C4-2B (cell line): Measurements from ENCODE around the gene RTN4R.

Experiments
- H3K27ac ChIP-seq: fragments of 450-650 bp; 2 replicates; pipeline ENCODE4 v1.5.1; 2017
- CTCF ChIP-seq: fragments of 450-650 bp; conservative IDR thresholded peaks from 2 replicates; pipeline ENCODE4 v1.5.1; 2017; ENCODE audit warnings: mild to moderate bottlenecking
- ZFX ChIP-seq: fragments of 450-650 bp; IDR thresholded peaks from 2 replicates; pipeline ENCODE4 v1.6.1; 2017

Gene RTN4R

GRCh38 chr22:20237480-20238440, 30.4 kb downstream of the RTN4R start:
- TF ChIP-seq ZFX (no peak), CTCF (no peak)
- H3K27ac ChIP-seq = no peak overlapping the region; the same call in 1 of the 2 replicates

GRCh38 chr22:20236052-20236717, 31.9 kb downstream of the RTN4R start:
- H3K27ac ChIP-seq = no peak overlapping the region
- TF ChIP-seq ZFX = no peak

- no peak overlapping the region for H3K27ac ChIP-seq
- TF ChIP-seq ZFX (no peak), CTCF (no peak)
These were observed 32.6 kb downstream of the RTN4R start for GRCh38 chr22:20235389-20235991.

GRCh38 chr22:20234760-20235388, 33.2 kb downstream of the RTN4R start:
- H3K27ac ChIP-seq = no peak overlapping the region
- no peak for TF ChIP-seq ZFX
- no peak for TF ChIP-seq CTCF

- TF ChIP-seq ZFX (no peak), CTCF (no peak)
These were observed 33.8 kb downstream of the RTN4R start for GRCh38 chr22:20234314-20234682.

GRCh38 chr22:20233351-20234313, 34.5 kb downstream of the RTN4R start:
- H3K27ac ChIP-seq = no peak overlapping the region
- TF ChIP-seq ZFX = no peak
- TF ChIP-seq CTCF = no peak

More at GRCh38 chr22:20234314-20234682, 33.8 kb downstream of the RTN4R start:
- H3K27ac ChIP-seq = no peak overlapping the region
